HCT116 (cell line): ENCODE data around the gene PDE6C. TPM values are rescaled to one million over a fixed set of nuclear protein-coding genes. Genes with fewer than 3 reads are reported as not detected.

ENCODE experiments used
- ATAC-seq: fragments of 200-7000 bp; cut with Tn5 transposase; 2 replicates; pipeline ENCODE4 v1.9.1; 2020; ENCODE audit warnings: mild to moderate bottlenecking, moderate library complexity
- BruUV-seq: library from RNA; stranded (reverse); fragments of 400-500 nt; replicated peaks from 2 replicates; lab custom pipeline; 2021; lab: Mats Ljungman, UMichigan
- CTCF ChIA-PET: fragments of 300-600 bp; sonication (Branson Sonifier 250); formaldehyde crosslinking; loops from one replicate; lab custom pipeline; 2021; ENCODE audit warnings: antibody characterized with exemption; lab: Charles Lee
- POLR2A ChIA-PET: fragments of 300-600, 350-600 bp; sonication (Branson Sonifier 250); formaldehyde crosslinking; loops from one replicate; lab custom pipeline; 2021; ENCODE audit warnings: antibody characterized with exemption; lab: Charles Lee
- RAD21 ChIA-PET, 2 experiments: fragments of 300-600 bp; sonication (Branson Sonifier 250); formaldehyde crosslinking; loops; one replicate each; lab custom pipeline; 2023; ENCODE audit warnings: low total read pairs in 2 of 2; ENCODE audit not compliant: uncharacterized antibody in 2 of 2, unreplicated experiment in 2 of 2, low non-redundant PET in 1 of 2; lab: Charles Lee
- DNase-seq: peaks from one replicate; pipeline ENCODE4 v3.0.0-alpha.2; 2010; ENCODE audit warnings: low read depth, low spot score
- H2AFZ ChIP-seq: fragments of 200-600 bp; shearing (Covaris generic), sonication (generic); 2 replicates; pipeline ENCODE4 v1.6.1; 2017; ENCODE audit warnings: low read depth, mixed run types, mixed read lengths, antibody characterized with exemption, low read length; ENCODE audit not compliant: poor library complexity, severe bottlenecking
- H3K27ac ChIP-seq: 2 replicates; pipeline ENCODE4 v1.5.1; 2012; ENCODE audit warnings: low read depth, low read length
- H3K27me3 ChIP-seq: fragments of 200-600 bp; sonication (generic); 2 replicates; pipeline ENCODE4 v1.6.1; 2016; ENCODE audit warnings: mixed run types, low read length, mixed read lengths; ENCODE audit not compliant: insufficient read depth
- H3K36me3 ChIP-seq, 2 experiments: fragments of 200-500 bp in 1 of 2; fragments of 200-600 bp in 1 of 2; sonication (Bioruptor generic) in 1 of 2; sonication (generic) in 1 of 2; 2 replicates each; pipeline versions ENCODE4 v1.5.1 to v1.6.1; 2014 to 2016; ENCODE audit warnings: low read length in 2 of 2, inconsistent platforms in 1 of 2, mixed read lengths in 1 of 2, mixed run types in 1 of 2; ENCODE audit not compliant: insufficient read depth in 2 of 2, control insufficient read depth in 1 of 2
- H3K4me1 ChIP-seq, 2 experiments: fragments of 200-600 bp in 1 of 2; sonication (generic) in 1 of 2; 2 replicates each; pipeline versions ENCODE4 v1.5.1 to v1.6.1; 2012 to 2017; ENCODE audit warnings: low read length in 2 of 2, inconsistent platforms in 1 of 2, mild to moderate bottlenecking in 1 of 2, mixed read lengths in 1 of 2, mixed run types in 1 of 2, moderate library complexity in 1 of 2; ENCODE audit not compliant: insufficient read depth in 2 of 2, control insufficient read depth in 1 of 2
- H3K4me2 ChIP-seq: fragments of 200-600 bp; sonication (generic); 2 replicates; pipeline ENCODE4 v1.6.1; 2017; ENCODE audit warnings: mixed run types, low read length, mixed read lengths
- H3K4me3 ChIP-seq, 2 experiments: fragments of 200-600 bp in 1 of 2; sonication (generic) in 1 of 2; replicated peaks in 1 of 2; 2 replicates each; pipeline ENCODE4 v1.5.1; 2011 to 2016; ENCODE audit warnings: low read length in 2 of 2, control low read depth in 1 of 2, low read depth in 1 of 2, mild to moderate bottlenecking in 1 of 2, mixed read lengths in 1 of 2, mixed run types in 1 of 2
- H3K79me2 ChIP-seq: fragments of 200-600 bp; sonication (generic); 2 replicates; pipeline ENCODE4 v1.6.1; 2017; ENCODE audit warnings: mild to moderate bottlenecking, mixed run types, low read length, moderate library complexity, mixed read lengths; ENCODE audit not compliant: insufficient read depth
- H3K9ac ChIP-seq: fragments of 200-600 bp; sonication (generic); 2 replicates; pipeline ENCODE4 v1.6.1; 2016; ENCODE audit warnings: low read length, mixed read lengths
- H3K9me2 ChIP-seq: fragments of 200-600 bp; sonication (generic), shearing (Covaris generic); 2 replicates; pipeline ENCODE4 v1.6.1; 2017; ENCODE audit warnings: mixed run types, mild to moderate bottlenecking, moderate library complexity; ENCODE audit not compliant: insufficient read depth
- H3K9me3 ChIP-seq, 2 experiments: fragments of 200-500 bp in 1 of 2; fragments of 200-600 bp in 1 of 2; sonication (Bioruptor generic) in 1 of 2; sonication (generic) in 1 of 2; 2 replicates each; pipeline ENCODE4 v1.6.1; 2014 to 2017; ENCODE audit warnings: low read length in 2 of 2, mixed read lengths in 2 of 2, inconsistent platforms in 1 of 2, low read depth in 1 of 2, mild to moderate bottlenecking in 1 of 2, mixed run types in 1 of 2, moderate library complexity in 1 of 2; ENCODE audit not compliant: control insufficient read depth in 1 of 2, insufficient read depth in 1 of 2
- H4K20me1 ChIP-seq: fragments of 200-600 bp; sonication (generic), shearing (Covaris generic); 2 replicates; pipeline ENCODE4 v1.6.1; 2017; ENCODE audit warnings: mixed run types, mild to moderate bottlenecking, moderate library complexity; ENCODE audit not compliant: insufficient read depth
- ATF3 ChIP-seq: IDR thresholded peaks from 2 replicates; pipeline ENCODE4 v1.6.1; 2012
- CEBPB ChIP-seq: IDR thresholded peaks from 2 replicates; pipeline ENCODE4 v1.6.1; 2012; ENCODE audit warnings: low read depth
- CTCF ChIP-seq, 3 experiments: fragments of 200-600 bp in 1 of 3; sonication (generic) in 1 of 3; IDR thresholded peaks in 2 of 3; conservative IDR thresholded peaks in 1 of 3; 2 replicates each; pipeline ENCODE4 v1.5.1; 2012 to 2017; ENCODE audit warnings: low read depth in 2 of 3, low read length in 2 of 3, antibody characterized with exemption in 1 of 3, borderline replicate concordance in 1 of 3, control low read depth in 1 of 3, mild to moderate bottlenecking in 1 of 3, mixed read lengths in 1 of 3, mixed run types in 1 of 3, moderate library complexity in 1 of 3; ENCODE audit not compliant: insufficient read depth in 1 of 3
- EGR1 ChIP-seq: IDR thresholded peaks from 2 replicates; pipeline ENCODE4 v1.6.1; 2012; ENCODE audit warnings: low read depth
- ELF1 ChIP-seq: IDR thresholded peaks from 2 replicates; pipeline ENCODE4 v1.6.1; 2012; ENCODE audit warnings: low read depth, borderline replicate concordance
- EZH2phosphoT487 ChIP-seq: fragments of 200-600 bp; IDR thresholded peaks from 2 replicates; pipeline ENCODE4 v1.6.1; 2018; ENCODE audit warnings: antibody characterized with exemption, borderline replicate concordance
- FOSL1 ChIP-seq: IDR thresholded peaks from 2 replicates; pipeline ENCODE4 v1.6.1; 2012; ENCODE audit warnings: low read depth
- JUND ChIP-seq: IDR thresholded peaks from 2 replicates; pipeline ENCODE4 v1.6.1; 2012
- MAX ChIP-seq: IDR thresholded peaks from 2 replicates; pipeline ENCODE4 v1.6.1; 2012
- POLR2A ChIP-seq: IDR thresholded peaks from 2 replicates; pipeline ENCODE4 v1.7.0; 2011; ENCODE audit warnings: borderline replicate concordance; ENCODE audit not compliant: insufficient read depth, insufficient read length; ENCODE audit errors: extremely low read depth
- POLR2AphosphoS5 ChIP-seq: IDR thresholded peaks from 2 replicates; pipeline ENCODE4 v1.6.1; 2011; ENCODE audit warnings: mild to moderate bottlenecking, low read depth, low read length, moderate library complexity
- RAD21 ChIP-seq: IDR thresholded peaks from 2 replicates; pipeline ENCODE4 v1.6.1; 2012; ENCODE audit warnings: low read depth, mild to moderate bottlenecking
- REST ChIP-seq: IDR thresholded peaks from 2 replicates; pipeline ENCODE4 v1.6.1; 2012; ENCODE audit warnings: low read depth
- SIN3A ChIP-seq: IDR thresholded peaks from 2 replicates; pipeline ENCODE4 v1.6.1; 2012; ENCODE audit warnings: low read depth
- TCF7L2 ChIP-seq: IDR thresholded peaks from 2 replicates; pipeline ENCODE4 v1.7.0; 2011; ENCODE audit warnings: borderline replicate concordance, inconsistent platforms; ENCODE audit not compliant: insufficient read depth, insufficient read length; ENCODE audit errors: extremely low read depth
- ZBTB33 ChIP-seq: IDR thresholded peaks from 2 replicates; pipeline ENCODE4 v1.6.1; 2011; ENCODE audit warnings: mild to moderate bottlenecking, low read length, moderate library complexity; ENCODE audit not compliant: insufficient replicate concordance; ENCODE audit errors: extremely low read depth
- ZFX ChIP-seq: fragments of 450-650 bp; IDR thresholded peaks from 2 replicates; pipeline ENCODE4 v1.6.1; 2017
- ZNF274 ChIP-seq: fragments of 200-500 bp; sonication (Bioruptor generic); IDR thresholded peaks from 2 replicates; pipeline ENCODE4 v1.6.1; 2014; ENCODE audit warnings: mild to moderate bottlenecking, low read depth, low read length, inconsistent platforms
- intact Hi-C: fragments of 100-400 bp; cut with micrococcal nuclease; formaldehyde crosslinking; loops from 2 replicates; pipeline ENCODE4 v1.10.0; 2022
- total RNA-seq: library from RNA; stranded (reverse); gene quantifications from one replicate; pipeline ENCODE4 v1.2.1, GENCODE V29; 2021; ENCODE audit not compliant: unreplicated experiment

Gene PDE6C
- total RNA-seq, 1 experiment from 2014 or later, result not detected

GRCh38 chr10:93584445-93584844, 27.9 kb upstream of the PDE6C start:
- CTCF ChIA-PET, result interaction anchor here (1.6 kb wide), 1 partner anchor 30 kb away, joined by 3 read pairs; no protein-coding TSS in a partner anchor
- Histone ChIP-seq H3K9me2 (no peaks in the 10 kb centered on the region), H3K36me3 (no peaks in the 10 kb centered on the region), H3K4me3 (no peak overlapping the region), H3K27ac (no peak overlapping the region), H3K4me2 (no peak overlapping the region), H3K9me3 (peaks cover 0 to 4% of the 10 kb centered on the region in 2 experiments; a peak in 1 of 4 replicates), H3K27me3 (no peaks in the 10 kb centered on the region), H3K9ac (no peak overlapping the region), H3K79me2 (no peaks in the 10 kb centered on the region), H3K4me1 (peaks cover 0 to 2% of the 10 kb centered on the region in 2 experiments; a peak in 2 of 4 replicates), H4K20me1 (no peaks in the 10 kb centered on the region), H2AFZ (no peak overlapping the region)
- DNase-seq (no peak), ATAC-seq (no peak)
- POLR2A ChIA-PET, result no interaction called here
- TF ChIP-seq JUND (no peak), ELF1 (no peak), CTCF (IDR thresholded peaks at IDR 0.05 in 2 of 3, conservative IDR thresholded peaks at IDR 0.05 in 1 of 3; ENCODE audit: borderline replicate concordance in 1 of 3, insufficient read depth in 1 of 3, low read depth in 2 of 3, low read length in 2 of 3) (no peak), MAX (no peak), ZFX (no peak), FOSL1 (no peak), RAD21 (no peak), POLR2A (no peak), SIN3A (no peak), ATF3 (no peak), REST (no peak), TCF7L2 (no peak), EZH2phosphoT487 (no peak), ZNF274 (no peak), CEBPB (no peak), POLR2AphosphoS5 (no peak), EGR1 (no peak), ZBTB33 (no peak)
- RAD21 ChIA-PET, result no interaction called here
- no TSS peak for BruUV-seq
- intact Hi-C loops, result no loop called here
